NCI-H2227 (cell line): Measurements from ENCODE around the gene SGTA.

Experiments
- DNase-seq: peaks from one replicate; lab custom pipeline; 2025; ENCODE audit not compliant: unreplicated experiment; lab: John Stamatoyannopoulos, UW

Gene SGTA

GRCh38 chr19:2771786-2772674 lies 11.0 kb downstream of the SGTA start:
- no peak for DNase-seq

- DNase-seq, result no peak
Observed at GRCh38 chr19:2770055-2771013, 12.7 kb downstream of the SGTA start.

- DNase-seq, result no peak
Observed at GRCh38 chr19:2769218-2769617, 13.9 kb downstream of the SGTA start.

DNA sequence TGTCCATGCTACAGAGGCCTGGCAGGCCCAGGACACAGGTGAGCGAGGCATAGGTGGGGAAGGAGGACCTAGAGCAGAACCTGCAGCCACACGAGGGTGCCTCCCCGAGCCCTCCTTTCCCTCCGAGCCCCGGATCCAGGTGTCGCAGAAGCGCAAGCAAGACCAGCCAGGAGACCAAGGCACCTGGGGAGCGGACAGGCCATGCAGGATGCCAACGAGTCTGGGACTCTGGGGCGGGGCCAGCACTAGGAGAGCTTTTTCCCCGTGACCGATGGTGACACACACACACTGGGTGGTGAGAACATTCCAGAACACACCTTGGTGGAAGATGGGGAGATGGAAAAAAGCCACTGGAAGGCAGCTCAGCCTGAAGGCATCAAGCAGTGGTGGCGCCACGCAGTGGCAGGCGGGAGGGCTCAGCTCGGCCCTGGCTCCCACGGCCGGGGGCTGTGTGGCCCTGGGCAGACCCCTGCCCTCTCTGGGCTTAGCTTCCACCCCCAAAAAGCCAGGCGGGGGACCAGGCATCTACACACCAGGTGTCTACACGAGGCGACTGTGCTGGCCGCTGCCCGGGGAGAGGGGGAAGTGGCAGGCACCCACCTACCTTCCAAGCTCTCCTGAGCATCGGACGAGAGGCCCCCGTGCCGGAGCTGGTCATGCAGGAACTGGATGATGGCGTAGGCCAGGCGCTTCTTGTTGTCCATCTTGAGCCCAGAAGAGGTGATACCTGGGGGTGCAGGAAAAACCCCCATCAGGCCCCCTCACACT lies 14.5 kb downstream of the SGTA start:
- no peak for DNase-seq

GRCh38 chr19:2767688-2768087 lies 15.4 kb downstream of the SGTA start:
- no peak for DNase-seq

DNA sequence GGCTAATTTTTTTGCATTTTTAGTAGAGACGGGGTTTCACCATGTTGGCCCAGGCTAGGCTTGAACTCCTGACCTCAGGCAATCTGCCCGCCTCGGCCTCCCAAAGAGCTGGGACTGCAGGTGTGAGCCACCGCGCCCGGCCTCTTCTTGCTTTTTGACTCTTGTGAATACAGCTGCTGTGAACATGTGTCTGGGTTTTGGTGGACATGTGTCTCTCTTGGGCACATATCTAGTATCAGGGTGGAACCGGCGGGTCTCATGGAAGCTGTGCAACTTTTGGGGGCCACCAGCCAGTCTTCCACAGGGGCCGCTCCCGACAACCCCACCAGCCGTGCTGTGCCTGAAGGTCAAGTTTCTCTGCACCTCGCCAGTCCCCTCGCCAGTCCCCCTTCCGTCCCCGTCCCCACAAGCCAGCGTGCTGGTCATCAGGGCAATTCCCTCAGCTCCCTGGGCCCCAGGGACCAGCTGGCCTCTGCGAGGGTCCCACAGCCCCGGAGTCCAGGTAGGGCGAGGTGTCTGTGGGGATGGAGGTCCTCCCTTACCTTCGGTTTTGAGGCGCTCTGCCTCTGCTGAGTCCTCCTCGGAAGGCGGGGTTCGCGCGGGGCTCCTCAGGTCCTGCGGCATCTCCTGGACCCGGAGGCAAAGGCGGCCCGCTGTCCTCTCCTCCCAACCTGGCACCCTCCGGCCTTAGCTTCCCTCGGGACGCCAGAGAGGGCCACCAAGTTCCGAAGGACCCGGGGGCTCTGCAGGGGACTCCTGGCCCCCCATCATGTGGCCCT lies 16.3 kb downstream of the SGTA start:
- DNase-seq, result no peak

DNA sequence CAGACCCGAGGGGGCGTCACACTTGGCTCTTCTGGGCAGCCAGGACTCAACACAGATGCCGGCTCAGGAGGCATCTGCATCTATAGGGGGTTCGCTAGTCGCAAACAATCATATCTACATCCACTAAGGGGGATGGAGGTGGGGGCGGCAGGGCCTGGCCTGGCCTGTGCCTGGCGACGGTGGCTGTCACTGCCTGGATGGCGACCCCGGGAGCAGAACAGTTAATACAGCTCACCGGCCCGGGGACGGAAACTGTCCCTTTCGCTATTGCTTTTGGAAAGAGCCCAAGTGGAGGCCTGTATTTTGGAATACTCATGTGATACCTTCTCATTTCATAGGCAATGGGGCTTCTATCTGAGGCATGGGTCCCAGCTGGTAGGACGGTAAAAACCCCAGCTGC lies 17.7 kb downstream of the SGTA start:
- no peak for DNase-seq

DNA sequence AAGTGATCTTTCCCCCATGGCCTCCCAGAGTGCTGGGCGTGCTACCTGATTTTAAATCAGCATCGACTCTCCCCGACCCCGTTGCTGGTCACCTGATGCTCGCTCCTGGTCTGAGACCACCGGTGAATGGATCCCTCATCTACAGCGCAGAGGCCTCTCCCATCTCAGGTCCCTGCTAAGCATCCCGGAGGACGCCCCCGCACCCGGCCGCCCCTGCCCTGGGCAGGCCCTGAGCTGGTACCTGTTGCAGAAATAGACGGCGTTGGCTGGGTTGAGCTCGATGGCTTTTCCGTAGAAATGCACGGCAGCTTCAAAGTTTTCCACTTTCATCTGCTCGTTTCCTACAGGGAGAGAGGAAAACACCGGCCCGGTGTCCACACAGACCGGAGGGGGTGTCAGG lies 18.1 kb downstream of the SGTA start:
- DNase-seq, result no peak

DNA sequence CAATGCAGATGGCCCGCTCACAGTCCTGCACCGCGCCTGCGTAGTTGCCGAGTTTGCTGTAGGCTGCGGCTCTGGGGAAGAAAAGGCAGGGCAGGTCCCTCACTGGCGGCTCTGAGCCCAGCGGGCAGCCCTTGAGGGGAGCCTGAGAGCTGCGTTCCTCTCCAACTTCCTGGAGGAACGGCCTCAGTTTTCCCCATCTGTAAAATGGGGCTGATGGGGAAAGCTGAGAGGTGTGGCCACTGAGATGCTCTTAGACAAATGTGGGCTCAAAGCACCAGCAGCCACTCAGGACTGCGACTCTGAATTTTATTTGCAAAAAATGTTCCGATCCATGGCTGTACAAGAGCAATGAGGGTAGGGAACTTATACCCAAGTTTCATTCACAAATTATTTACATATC lies 19.4 kb downstream of the SGTA start:
- DNase-seq, result no peak

GRCh38 chr19:2762783-2763496 lies 20.1 kb downstream of the SGTA start:
- no peak for DNase-seq

DNA sequence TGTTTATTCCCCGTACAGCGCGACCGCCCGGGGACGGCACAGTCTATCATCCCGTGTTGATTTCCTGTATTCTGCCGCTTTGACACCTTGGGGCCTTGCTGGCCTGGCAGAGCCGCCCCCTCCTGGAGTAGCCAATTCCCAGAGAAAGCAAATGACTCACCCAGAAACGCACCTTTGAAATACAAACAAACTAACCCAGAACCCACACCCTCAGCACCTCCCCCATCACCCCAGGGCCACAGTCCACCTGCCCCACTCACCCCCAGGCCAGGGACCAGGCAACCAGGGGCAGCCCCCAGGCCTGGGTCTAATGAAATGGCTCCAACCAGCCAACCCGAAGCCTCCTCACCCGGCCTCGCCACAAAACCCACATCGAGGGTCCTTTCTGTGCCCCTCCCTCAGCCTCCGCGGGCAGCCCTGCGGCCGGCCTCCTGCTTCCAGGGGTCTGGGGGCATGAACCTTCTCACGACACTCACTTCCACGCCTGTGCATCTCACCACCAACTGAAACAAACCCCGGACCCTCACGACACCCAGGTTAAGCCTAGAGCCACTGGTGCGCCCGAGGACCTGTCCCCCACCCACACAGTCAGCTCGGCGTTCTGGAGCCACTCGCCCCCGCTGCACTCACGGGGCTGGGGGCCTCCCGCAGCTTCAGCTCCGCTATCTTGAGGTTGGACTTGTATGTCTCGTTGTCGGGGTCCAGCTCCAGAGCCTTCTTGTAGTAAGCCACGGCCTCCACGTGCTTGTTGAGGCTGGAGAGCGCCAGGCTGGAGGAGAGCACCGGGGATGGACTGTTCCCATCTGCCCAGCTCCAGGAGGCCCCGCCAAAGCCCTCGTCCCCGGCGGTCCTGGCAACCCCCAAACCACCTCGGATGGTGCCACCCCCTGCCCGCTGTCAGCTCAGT lies 20.9 kb downstream of the SGTA start:
- no peak for DNase-seq

DNA sequence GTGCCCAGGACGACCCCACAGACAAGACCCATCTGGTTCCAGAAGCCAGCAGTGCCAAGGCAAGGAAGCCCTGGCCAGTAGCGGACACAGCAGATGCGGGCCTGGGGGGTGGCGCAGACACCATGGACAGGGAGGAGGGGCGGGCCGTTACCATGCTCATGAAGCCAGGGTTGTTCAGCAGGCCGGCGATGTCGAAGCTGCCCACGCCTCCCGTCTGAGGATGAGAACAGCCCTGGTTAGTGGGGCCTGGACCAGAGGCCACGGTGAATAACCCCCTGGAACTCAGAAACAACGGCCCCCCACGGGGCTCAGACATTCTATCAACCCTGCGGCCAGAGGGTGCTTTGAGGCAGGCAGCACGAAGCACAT lies 21.8 kb downstream of the SGTA start:
- DNase-seq, result no peak

DNA sequence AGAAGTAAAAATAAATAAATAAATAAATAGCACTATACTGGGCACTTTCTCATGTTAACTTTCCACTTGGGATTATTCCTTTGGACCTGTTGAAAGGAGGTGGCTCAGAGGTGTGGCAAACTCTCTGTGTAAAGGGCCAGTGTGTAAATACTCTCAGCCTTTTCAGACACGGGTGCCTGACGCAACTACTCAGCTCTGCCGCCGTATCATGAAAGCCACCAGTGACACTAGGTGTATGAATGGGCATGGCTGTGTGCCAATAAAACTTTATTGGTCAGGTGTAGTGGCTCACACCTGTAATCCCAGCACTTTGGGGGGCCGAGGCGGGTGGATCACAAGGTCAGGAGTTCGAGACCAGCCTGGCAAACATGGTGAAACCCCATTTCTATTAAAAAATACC lies 23.1 kb downstream of the SGTA start:
- no peak for DNase-seq

DNA sequence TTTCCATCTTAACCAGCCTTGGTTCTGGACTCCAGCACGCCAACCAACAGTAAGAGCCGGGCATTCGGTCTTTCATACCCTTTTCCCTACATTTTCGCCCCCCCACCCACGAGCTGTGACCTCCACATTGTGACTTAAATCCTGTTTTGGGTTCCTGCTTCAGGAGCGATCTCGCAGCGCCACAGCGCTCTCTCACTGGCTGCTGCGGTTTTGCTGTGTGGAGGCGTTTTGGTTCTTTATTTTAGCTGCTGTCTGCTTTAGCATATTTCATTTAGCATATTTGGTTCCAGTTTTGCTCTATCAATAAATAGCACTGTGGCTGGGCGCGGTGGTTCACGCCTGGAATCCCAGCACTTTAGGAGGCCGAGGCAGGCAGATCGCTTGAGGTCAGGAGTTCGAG lies 23.7 kb downstream of the SGTA start:
- DNase-seq, result no peak

DNA sequence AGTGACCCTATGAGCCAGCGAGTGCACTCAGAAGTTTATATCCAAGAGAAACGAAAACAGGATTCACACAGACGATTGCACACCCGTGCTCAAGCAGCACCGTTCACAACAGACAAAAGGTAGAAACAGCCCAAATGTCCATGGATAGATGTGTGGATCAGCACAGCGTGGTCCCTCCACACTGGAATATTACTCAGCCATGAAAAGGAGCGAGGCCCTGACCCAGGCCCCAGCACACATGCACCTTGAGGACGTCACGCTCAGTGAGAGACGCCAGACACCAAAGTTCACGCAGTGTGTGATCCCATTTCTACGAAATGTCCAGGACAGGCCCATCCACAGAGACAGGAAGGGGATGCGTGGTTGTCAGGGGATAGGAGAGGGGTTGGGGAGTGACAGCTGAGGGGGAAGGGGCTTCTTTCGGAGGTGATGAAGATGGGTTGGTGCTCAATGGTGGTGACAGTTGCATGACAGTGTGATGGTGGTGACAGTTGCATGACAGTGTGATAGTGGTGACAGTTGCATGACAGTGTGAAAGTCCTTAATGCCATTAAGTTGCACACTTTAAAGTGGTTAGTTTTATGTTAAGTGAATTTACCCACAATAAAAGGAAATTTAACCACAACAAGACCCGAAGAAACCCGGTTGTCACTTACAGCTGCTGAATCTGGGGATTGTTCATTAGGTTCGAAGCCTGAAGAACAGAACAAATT lies 24.3 kb downstream of the SGTA start:
- no peak for DNase-seq

DNA sequence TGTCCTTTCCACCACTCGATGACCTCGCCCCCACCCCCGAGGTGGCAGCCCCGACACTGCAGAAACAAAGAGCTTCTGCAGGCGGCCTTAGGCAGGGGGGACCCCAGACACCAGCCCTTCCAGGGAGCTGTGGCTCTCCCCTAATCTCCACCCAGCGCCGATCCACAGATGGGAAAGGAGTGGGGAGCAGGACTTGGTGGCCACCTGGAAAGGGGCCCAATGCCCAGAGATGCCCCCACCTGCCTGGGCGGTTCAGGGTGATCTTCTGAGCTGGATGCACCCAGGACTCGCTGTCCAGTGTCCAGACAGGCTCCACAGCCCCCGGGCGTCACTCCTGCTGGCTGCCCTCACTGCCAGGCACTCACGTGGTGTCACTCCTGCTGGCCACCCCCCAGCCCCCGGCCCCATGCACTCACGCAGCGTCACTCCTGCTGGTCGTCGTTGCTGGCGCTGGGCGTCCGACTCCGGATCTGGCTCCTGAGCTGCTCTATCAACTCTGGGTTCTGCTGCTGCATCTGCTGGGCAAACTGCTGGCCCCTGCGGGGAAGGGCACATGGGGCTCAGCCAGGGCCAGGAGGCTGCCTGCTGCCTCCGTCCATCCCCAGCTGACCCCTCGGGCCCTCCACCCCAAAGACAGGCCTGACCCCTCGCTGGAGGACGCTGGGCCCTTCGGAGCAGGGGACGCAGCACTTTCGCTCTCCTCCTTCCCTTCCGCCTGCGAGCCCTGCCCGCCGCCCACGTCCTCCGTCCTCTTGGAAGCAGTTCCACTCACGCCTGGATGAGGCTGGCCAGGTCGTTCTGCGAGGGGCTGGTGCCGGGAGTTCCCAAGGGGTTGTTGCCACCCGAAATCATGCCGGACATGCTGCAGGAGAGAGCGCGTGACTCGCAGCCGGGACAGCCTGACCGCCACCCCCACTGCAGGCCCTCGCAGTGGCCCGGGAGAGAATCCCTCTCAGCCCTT lies 25.9 kb downstream of the SGTA start:
- no peak for DNase-seq

DNA sequence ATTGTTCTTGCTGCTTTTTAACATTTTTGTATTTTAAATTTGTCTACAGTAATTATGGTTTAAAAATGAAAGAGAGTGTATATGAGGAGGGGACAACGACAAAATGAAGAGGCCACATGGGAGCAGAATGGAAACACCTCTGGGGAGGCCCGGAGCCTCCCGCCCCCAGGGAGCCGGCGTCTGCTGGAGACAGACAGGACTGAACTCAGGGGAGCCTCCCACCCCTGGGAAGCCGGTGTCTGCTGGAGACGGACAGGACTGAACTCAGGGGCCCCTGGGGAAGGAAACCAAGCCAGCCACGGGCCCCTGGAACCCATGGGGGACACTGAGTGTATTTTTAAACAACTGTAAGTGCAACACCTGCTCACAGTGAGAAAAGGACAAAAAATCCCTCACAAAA lies 26.6 kb downstream of the SGTA start:
- no peak for DNase-seq
